ENCODE measurements around the gene HHAT.

Gene HHAT

DNA sequence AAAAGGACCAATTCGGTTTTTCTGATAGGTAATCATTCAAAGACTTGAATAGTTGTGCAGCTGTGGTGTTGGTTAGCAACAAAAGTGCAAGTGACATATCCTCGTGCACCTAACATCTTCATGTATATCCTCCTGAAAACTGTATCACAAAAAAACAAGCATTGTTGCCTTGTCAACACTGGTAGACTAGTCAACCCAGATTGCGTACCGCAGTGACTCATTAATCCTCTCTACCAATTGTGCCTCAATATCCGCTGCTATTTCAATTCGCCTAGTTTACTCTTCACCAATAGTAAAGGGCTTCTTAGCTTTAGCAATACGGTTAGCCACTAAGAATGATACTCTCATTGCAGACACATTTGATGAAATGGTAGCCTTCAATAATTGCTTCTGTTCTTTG, 3.5 kb downstream of the HHAT start:
- peaks cover 56% of the 10 kb centered on the region for H3K27me3 ChIP-seq (ENCODE audit: insufficient read depth, insufficient read length)

DNA sequence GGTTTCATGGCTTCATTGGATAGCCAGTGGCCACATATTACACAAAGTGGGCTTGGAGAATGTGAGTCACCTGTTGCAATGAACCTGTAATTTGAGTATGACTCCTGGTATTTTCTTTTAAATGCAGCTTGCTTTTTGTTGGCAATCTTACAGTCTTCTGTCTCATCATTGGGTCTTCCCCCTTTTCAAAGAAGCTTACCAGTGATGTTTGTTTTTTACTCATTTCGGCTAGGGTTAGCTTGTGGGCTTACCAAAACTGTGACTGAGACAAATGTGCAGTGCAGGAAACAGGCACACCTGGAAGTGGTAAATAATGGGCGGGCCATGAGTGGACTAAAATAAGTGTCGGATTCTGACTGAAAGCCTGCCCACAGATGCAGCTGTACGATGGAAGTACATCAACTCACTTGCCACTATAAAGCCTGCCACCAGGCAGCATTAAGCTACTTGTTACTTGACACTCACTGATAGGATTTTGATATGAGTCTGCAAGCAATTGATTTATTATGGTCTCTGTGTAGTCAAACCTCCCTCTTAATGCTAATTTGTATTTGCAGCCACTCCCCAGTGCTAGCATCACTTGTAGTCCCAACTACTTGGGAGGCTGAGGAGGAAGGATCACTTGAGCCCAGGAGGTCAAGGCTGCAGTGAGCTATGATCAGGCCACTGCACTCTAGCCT, 4.2 kb downstream of the HHAT start:
- Histone ChIP-seq H3K4me1 (ENCODE audit: insufficient read depth, insufficient read length) (no peaks in the 10 kb centered on the region), H3K27me3 (ENCODE audit: insufficient read depth, insufficient read length) (peaks cover 50% of the 10 kb centered on the region), H3K9ac (ENCODE audit: insufficient read length, low read depth) (no peak overlapping the region), H3K9me3 (ENCODE audit: insufficient read depth, low read length) (no peaks in the 10 kb centered on the region), H3K4me3 (ENCODE audit: insufficient read length, low read depth) (no peak overlapping the region), H3K36me3 (ENCODE audit: insufficient read depth, insufficient read length, low read length) (no peaks in the 10 kb centered on the region)
- no peak for DNase-seq (ENCODE audit: low read depth, low spot score)
- TF ChIP-seq ZNF274 (IDR thresholded peaks at IDR 0.05; ENCODE audit: low read depth, low read length) (no peak), SUZ12 (IDR thresholded peaks at IDR 0.05; ENCODE audit: extremely low read depth, insufficient read depth, insufficient read length) (no peak), YY1 (IDR thresholded peaks at IDR 0.05; ENCODE audit: insufficient read depth, insufficient read length) (no peak)

More for the DNA sequence above, 3.5 kb downstream of the HHAT start:
- no peaks in the 10 kb centered on the region for H3K4me1 ChIP-seq (ENCODE audit: insufficient read depth, insufficient read length)
- H3K9me3 ChIP-seq (ENCODE audit: insufficient read depth, low read length) = no peaks in the 10 kb centered on the region
- H3K9ac ChIP-seq (ENCODE audit: insufficient read length, low read depth) = no peak overlapping the region
- H3K4me3 ChIP-seq (ENCODE audit: insufficient read length, low read depth) = no peak overlapping the region
- TF ChIP-seq SUZ12 (IDR thresholded peaks at IDR 0.05; ENCODE audit: extremely low read depth, insufficient read depth, insufficient read length) = no peak
- TF ChIP-seq YY1 (IDR thresholded peaks at IDR 0.05; ENCODE audit: insufficient read depth, insufficient read length) = no peak
- TF ChIP-seq ZNF274 (IDR thresholded peaks at IDR 0.05; ENCODE audit: low read depth, low read length) = no peak
- no peak for DNase-seq (ENCODE audit: low read depth, low spot score)
- no peaks in the 10 kb centered on the region for H3K36me3 ChIP-seq (ENCODE audit: insufficient read depth, insufficient read length, low read length)

DNA sequence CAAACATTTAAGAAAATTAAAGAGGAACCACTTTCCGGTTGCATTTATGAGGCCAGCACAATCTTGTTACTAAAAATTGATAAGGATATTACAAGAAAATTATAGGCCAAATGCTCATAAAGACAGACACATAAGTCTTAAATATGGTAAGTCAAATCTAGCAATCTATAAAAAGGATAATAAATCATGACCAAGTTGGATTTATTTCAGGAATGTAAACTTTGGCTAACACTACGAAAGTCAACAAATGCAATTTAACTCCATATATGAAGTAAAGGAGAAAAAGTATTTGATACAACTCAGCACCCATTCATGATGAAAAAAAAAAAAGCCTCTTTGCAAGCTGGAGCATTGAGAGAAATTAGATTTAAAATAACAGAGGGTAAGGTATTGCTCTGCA, 6.3 kb downstream of the HHAT start:
- H3K4me3 ChIP-seq (ENCODE audit: insufficient read length, low read depth) = no peak overlapping the region
- no peak for TF ChIP-seq ZNF274 (IDR thresholded peaks at IDR 0.05; ENCODE audit: low read depth, low read length)
- TF ChIP-seq SUZ12 (IDR thresholded peaks at IDR 0.05; ENCODE audit: extremely low read depth, insufficient read depth, insufficient read length) = no peak
- no peak for TF ChIP-seq YY1 (IDR thresholded peaks at IDR 0.05; ENCODE audit: insufficient read depth, insufficient read length)
- no peak for DNase-seq (ENCODE audit: low read depth, low spot score)
- H3K27me3 ChIP-seq (ENCODE audit: insufficient read depth, insufficient read length) = peaks cover 34% of the 10 kb centered on the region
- H3K4me1 ChIP-seq (ENCODE audit: insufficient read depth, insufficient read length) = no peaks in the 10 kb centered on the region
- no peaks in the 10 kb centered on the region for H3K9me3 ChIP-seq (ENCODE audit: insufficient read depth, low read length)
- H3K36me3 ChIP-seq (ENCODE audit: insufficient read depth, insufficient read length, low read length) = no peaks in the 10 kb centered on the region
- H3K9ac ChIP-seq (ENCODE audit: insufficient read length, low read depth) = no peak overlapping the region

DNA sequence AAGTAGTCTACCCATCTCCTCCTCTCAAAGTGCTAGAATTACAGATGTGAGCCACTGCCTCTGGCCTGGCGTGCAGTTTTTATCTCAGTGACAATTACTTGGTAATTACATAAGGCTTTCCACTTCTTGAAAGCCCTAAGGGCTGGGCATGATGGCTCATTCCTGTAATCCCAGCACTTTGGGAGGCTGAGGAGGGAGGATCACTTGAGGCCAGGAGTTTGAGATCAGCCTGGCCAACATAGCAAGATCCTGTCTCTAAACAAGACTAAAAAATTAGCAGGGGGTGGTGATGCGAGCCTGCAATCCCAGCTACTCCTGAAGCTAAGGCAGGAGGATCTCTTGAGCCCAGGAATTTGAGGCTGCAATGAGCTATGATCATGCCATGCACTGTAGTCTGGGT, 7.7 kb downstream of the HHAT start:
- Histone ChIP-seq H3K9me3 (ENCODE audit: insufficient read depth, low read length) (no peaks in the 10 kb centered on the region), H3K9ac (ENCODE audit: insufficient read length, low read depth) (no peak overlapping the region), H3K27me3 (ENCODE audit: insufficient read depth, insufficient read length) (peaks cover 20% of the 10 kb centered on the region), H3K4me3 (ENCODE audit: insufficient read length, low read depth) (no peak overlapping the region), H3K4me1 (ENCODE audit: insufficient read depth, insufficient read length) (no peaks in the 10 kb centered on the region), H3K36me3 (ENCODE audit: insufficient read depth, insufficient read length, low read length) (no peaks in the 10 kb centered on the region)
- no peak for DNase-seq (ENCODE audit: low read depth, low spot score)
- TF ChIP-seq SUZ12 (IDR thresholded peaks at IDR 0.05; ENCODE audit: extremely low read depth, insufficient read depth, insufficient read length) (no peak), YY1 (IDR thresholded peaks at IDR 0.05; ENCODE audit: insufficient read depth, insufficient read length) (no peak), ZNF274 (IDR thresholded peaks at IDR 0.05; ENCODE audit: low read depth, low read length) (no peak)

DNA sequence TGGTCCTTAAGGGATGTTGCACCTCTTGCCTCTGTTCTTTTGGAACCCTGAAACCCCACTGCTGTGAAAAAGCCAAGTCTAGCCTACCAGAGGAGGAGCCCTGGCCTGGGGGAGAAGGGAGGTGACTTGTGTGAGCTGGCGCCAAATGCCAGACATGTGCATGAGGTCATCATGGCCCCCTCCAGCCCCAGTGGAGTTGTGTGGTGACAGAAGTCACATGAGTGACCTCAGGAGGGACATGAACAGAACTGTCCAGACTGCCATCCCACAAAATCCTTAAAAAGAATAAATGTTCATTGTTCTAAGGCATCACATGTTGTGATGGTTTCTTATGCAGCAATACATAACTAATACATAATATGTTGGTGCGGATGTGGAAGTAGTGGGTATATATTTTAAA, 10.8 kb downstream of the HHAT start:
- Histone ChIP-seq H3K27me3 (ENCODE audit: insufficient read depth, insufficient read length) (no peaks in the 10 kb centered on the region), H3K9ac (ENCODE audit: insufficient read length, low read depth) (no peak overlapping the region), H3K9me3 (ENCODE audit: insufficient read depth, low read length) (no peaks in the 10 kb centered on the region), H3K4me3 (ENCODE audit: insufficient read length, low read depth) (no peak overlapping the region), H3K36me3 (ENCODE audit: insufficient read depth, insufficient read length, low read length) (no peaks in the 10 kb centered on the region), H3K4me1 (ENCODE audit: insufficient read depth, insufficient read length) (no peaks in the 10 kb centered on the region)
- DNase-seq (ENCODE audit: low read depth, low spot score) = no peak
- TF ChIP-seq SUZ12 (IDR thresholded peaks at IDR 0.05; ENCODE audit: extremely low read depth, insufficient read depth, insufficient read length) (no peak), ZNF274 (IDR thresholded peaks at IDR 0.05; ENCODE audit: low read depth, low read length) (no peak), YY1 (IDR thresholded peaks at IDR 0.05; ENCODE audit: insufficient read depth, insufficient read length) (no peak)

DNA sequence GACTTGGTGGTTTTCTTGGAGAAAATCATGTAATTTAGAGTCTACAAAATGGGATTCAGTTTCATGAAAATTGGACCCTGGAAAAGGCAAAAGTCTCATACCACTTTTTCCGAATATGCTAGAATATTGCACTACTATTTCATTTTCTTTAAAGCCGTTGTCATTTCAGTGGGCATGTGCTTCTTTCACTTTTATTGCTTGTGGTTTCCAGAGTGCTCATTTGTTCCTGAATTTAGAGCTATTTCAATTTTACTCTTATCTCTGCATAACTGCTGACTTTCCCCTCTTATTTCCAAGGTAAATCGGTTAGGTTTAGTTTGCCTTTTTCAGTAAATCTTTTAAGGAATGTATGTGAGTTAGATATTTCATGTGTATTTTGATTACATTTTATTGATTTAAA, 11.6 kb downstream of the HHAT start:
- Histone ChIP-seq H3K9me3 (ENCODE audit: insufficient read depth, low read length) (no peaks in the 10 kb centered on the region), H3K4me3 (ENCODE audit: insufficient read length, low read depth) (no peak overlapping the region), H3K36me3 (ENCODE audit: insufficient read depth, insufficient read length, low read length) (no peaks in the 10 kb centered on the region), H3K9ac (ENCODE audit: insufficient read length, low read depth) (no peak overlapping the region), H3K4me1 (ENCODE audit: insufficient read depth, insufficient read length) (no peaks in the 10 kb centered on the region), H3K27me3 (ENCODE audit: insufficient read depth, insufficient read length) (no peaks in the 10 kb centered on the region)
- no peak for TF ChIP-seq SUZ12 (IDR thresholded peaks at IDR 0.05; ENCODE audit: extremely low read depth, insufficient read depth, insufficient read length)
- TF ChIP-seq ZNF274 (IDR thresholded peaks at IDR 0.05; ENCODE audit: low read depth, low read length) = no peak
- TF ChIP-seq YY1 (IDR thresholded peaks at IDR 0.05; ENCODE audit: insufficient read depth, insufficient read length) = no peak
- DNase-seq (ENCODE audit: low read depth, low spot score) = no peak

DNA sequence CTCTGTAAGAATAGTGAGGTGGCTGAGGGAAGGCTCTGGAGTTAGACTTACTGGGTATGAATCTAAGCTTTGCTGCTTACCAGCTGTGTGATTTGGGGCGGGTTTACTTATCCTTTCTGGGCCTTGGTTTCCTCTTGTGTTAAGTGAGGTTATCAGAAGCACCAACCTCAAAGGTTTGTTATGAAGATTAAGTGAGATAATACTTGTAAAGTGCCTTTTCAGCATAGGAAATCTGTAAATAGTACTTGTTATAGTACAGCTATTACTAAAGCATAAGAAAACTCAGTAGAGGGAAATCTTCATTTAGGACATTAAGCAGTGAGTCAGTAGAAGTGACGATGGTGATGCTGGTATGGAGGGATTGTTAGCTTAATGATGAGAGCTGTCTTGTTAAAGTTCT, 12.1 kb downstream of the HHAT start:
- no peak for TF ChIP-seq YY1 (IDR thresholded peaks at IDR 0.05; ENCODE audit: insufficient read depth, insufficient read length)
- no peak for TF ChIP-seq SUZ12 (IDR thresholded peaks at IDR 0.05; ENCODE audit: extremely low read depth, insufficient read depth, insufficient read length)
- TF ChIP-seq ZNF274 (IDR thresholded peaks at IDR 0.05; ENCODE audit: low read depth, low read length) = no peak
- Histone ChIP-seq H3K9ac (ENCODE audit: insufficient read length, low read depth) (no peak overlapping the region), H3K27me3 (ENCODE audit: insufficient read depth, insufficient read length) (no peaks in the 10 kb centered on the region), H3K9me3 (ENCODE audit: insufficient read depth, low read length) (no peaks in the 10 kb centered on the region), H3K4me1 (ENCODE audit: insufficient read depth, insufficient read length) (no peaks in the 10 kb centered on the region), H3K4me3 (ENCODE audit: insufficient read length, low read depth) (no peak overlapping the region), H3K36me3 (ENCODE audit: insufficient read depth, insufficient read length, low read length) (no peaks in the 10 kb centered on the region)
- DNase-seq (ENCODE audit: low read depth, low spot score) = no peak
